H54 (cell line): ENCODE results near the gene OSTC.
"Not testable (repeated sequence)": the region's sequence is repeated elsewhere in the genome, so short reads cannot be mapped to it uniquely, and the experiment has no call there.

Source experiments
- DNase-seq: peaks from one replicate; pipeline ENCODE4 v3.0.0; 2011; ENCODE audit warnings: low spot score, mixed read lengths; ENCODE audit not compliant: insufficient read length
- FAIRE-seq: peaks from 3 replicates; lab custom pipeline; 2011; peaks lifted over from hg19 to GRCh38; lab: Jason Lieb, UNC
- POLR2A ChIP-seq: IDR thresholded peaks from 2 replicates; pipeline ENCODE4 v1.6.1; 2011; ENCODE audit warnings: low read depth, mild to moderate bottlenecking, low read length

The OSTC gene

GRCh38 chr4:108683479-108683878 is 33.1 kb downstream of the OSTC start:
- FAIRE-seq (no peak), DNase-seq (no peak)

GRCh38 chr4:108685036-108685686 is 34.8 kb downstream of the OSTC start:
- DNase-seq (no peak), FAIRE-seq (no peak)

More at GRCh38 chr4:108683479-108683878, 33.1 kb downstream of the OSTC start:
- TF ChIP-seq POLR2A = no peak

GRCh38 chr4:108690738-108691137 is 40.3 kb downstream of the OSTC start:
- TF ChIP-seq POLR2A = no peak
- DNase-seq = no peak
- no peak for FAIRE-seq

More at GRCh38 chr4:108685036-108685686, 34.8 kb downstream of the OSTC start:
- TF ChIP-seq POLR2A = no peak

GRCh38 chr4:108693211-108693610 is 42.8 kb downstream of the OSTC start:
- TF ChIP-seq POLR2A = no peak
- FAIRE-seq (no peak), DNase-seq (no peak)

GRCh38 chr4:108693819-108694218 is 43.4 kb downstream of the OSTC start:
- no peak for TF ChIP-seq POLR2A
- no peak for DNase-seq
- no peak for FAIRE-seq

GRCh38 chr4:108694423-108694822 is 44.0 kb downstream of the OSTC start:
- no peak for DNase-seq
- no peak for TF ChIP-seq POLR2A
- FAIRE-seq = no peak

- FAIRE-seq (no peak), DNase-seq (no peak)
- no peak for TF ChIP-seq POLR2A
Observed at GRCh38 chr4:108695062-108695461, 44.7 kb downstream of the OSTC start.

- DNase-seq (no peak), FAIRE-seq (no peak)
- no peak for TF ChIP-seq POLR2A
Observed at GRCh38 chr4:108696160-108696559, 45.8 kb downstream of the OSTC start.

DNA sequence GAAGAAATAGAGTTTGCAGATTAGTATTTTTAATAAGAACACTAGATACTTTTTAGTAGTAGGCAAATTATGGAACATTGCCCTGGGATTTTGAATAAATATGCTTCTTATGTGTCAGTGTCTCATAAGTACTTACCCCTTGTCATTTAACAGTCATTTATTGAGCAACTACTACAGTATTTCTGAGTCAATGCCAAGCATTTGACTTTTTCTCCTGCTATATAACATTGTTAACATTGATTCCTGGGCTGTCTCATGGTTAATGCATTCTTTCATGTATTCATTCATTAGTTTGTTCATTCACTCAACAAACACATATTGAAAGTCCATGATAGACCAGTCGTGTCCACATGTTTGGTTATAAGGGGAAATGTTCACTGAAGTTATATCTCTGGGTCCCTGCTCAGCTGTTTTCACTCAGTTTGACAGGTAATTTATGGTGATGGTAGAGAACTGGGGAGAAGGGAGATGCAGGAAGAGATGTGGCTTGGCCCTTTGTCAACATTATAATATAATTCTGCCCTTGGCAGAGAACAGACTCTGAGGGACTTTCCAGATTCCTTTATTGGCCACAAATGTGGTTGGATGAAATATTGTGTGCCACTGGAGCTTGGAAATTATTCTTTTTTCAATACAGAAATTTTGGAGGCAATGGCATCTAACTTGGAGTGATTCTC is 49.8 kb downstream of the OSTC start:
- FAIRE-seq (no peak), DNase-seq (no peak)
- no peak for TF ChIP-seq POLR2A

DNA sequence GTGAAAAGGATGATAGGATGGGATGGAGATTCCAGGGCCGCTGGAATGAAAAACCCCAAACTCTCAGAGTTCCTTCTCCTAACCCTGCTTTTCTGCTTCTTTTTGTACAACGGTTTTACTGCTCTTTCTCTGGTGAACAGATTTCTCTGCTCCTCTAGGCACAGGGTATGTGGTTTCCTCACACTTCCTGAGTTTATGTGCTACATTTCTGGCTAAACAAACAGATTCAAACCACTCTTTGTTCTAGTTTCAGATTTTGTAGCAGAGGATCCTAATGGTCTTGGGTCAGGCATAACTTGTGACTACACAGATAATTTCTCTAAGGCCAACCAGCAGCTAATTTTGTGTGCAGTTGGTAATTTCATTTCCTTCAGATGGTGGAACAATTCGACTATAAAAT is 52.6 kb downstream of the OSTC start:
- FAIRE-seq (no peak), DNase-seq (no peak)
- TF ChIP-seq POLR2A = no peak

- DNase-seq (no peak), FAIRE-seq (no peak)
- TF ChIP-seq POLR2A = no peak
Observed at GRCh38 chr4:108703370-108703769, 53.0 kb downstream of the OSTC start.

DNA sequence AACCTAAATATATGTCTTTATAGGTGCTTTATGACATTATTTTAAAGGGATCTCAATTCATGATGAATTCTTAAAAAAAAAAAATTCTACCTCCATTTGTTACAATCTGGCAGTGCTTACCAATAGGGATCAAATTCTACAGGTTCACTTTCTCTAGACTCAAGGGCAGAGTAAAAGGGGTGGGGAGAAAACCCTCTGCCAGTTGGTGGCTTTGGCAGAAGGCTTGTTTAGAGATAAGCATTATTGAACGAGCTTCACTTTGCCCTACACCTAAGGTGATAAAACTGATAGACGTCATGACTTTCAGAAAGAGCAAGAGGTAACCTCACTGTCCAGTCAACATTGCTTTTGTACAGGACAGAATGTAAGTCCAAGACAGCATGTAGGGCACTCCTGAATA is 53.6 kb downstream of the OSTC start:
- FAIRE-seq (no peak), DNase-seq (no peak)
- no peak for TF ChIP-seq POLR2A

- DNase-seq (no peak), FAIRE-seq (no peak)
- TF ChIP-seq POLR2A = no peak
Observed at GRCh38 chr4:108706289-108706688, 55.9 kb downstream of the OSTC start.

DNA sequence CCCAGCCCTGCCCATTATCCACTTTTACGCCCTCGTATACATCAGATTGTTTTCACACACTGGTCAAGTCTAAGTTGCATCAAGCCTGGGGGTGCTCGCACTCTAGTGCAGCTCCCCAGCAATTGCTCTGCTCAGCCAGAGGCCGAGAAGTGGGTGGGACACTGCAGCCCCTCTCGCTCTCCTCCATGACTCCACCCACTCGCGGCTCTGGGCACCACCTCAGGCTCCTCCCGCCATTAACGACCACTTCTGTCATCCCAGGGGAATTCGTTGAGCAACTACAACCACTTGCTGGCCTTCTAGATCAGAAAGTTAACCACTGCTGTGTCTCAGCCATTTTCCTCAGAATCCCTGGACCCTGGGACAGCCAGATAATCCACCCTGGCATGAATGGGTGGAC is 58.8 kb downstream of the OSTC start:
- no peak for FAIRE-seq
- no peak for DNase-seq
- TF ChIP-seq POLR2A = no peak

GRCh38 chr4:108709722-108710121 is 59.3 kb downstream of the OSTC start:
- no peak for TF ChIP-seq POLR2A
- FAIRE-seq (no peak), DNase-seq (no peak)

GRCh38 chr4:108710578-108710977 is 60.2 kb downstream of the OSTC start:
- FAIRE-seq, DNase-seq: not testable (repeated sequence)
